Measurements from ENCODE around the gene CYP26A1. TPM values are rescaled to one million over a fixed set of nuclear protein-coding genes. Genes with fewer than 3 reads are reported as not detected.

CYP26A1 gene
- total and polyA plus RNA-seq, 2 experiments from 2014 or later, result not detected

- no peaks in the 10 kb centered on the region for H4K20me1 ChIP-seq (ENCODE audit: insufficient read depth)
- peaks cover 18% of the 10 kb centered on the region; the same call in 1 of the 2 replicates for H3K27me3 ChIP-seq (replicated peaks; ENCODE audit: insufficient read depth)
- H3K27ac ChIP-seq, result no peak overlapping the region
- in situ Hi-C loops (cut with MboI), result no loop called here
- no peak overlapping the region for H3K9ac ChIP-seq
- 50 to 53% methylated on average over 3 to 4 of the region's 4 CpGs for WGBS, 2 experiments (ENCODE audit: low coverage in 1 of 2, low lambda C conversion rate in 2 of 2, missing lambda C conversion rate in 2 of 2)
- DNase-seq, result peak; percentile 62
- TF ChIP-seq EZH2phosphoT487 (IDR thresholded peaks at IDR 0.05; ENCODE audit: insufficient read depth, low read depth), result no peak
- no peak for TF ChIP-seq EZH2 (IDR thresholded peaks at IDR 0.05; ENCODE audit: insufficient read depth, poor library complexity, severe bottlenecking)
- H3K9me2 ChIP-seq (ENCODE audit: insufficient read depth), result no peaks in the 10 kb centered on the region
- H2AFZ ChIP-seq, result 0 out of 2 replicates have a peak overlapping the region, but pooled peaks have one; percentile 43
- no peaks in the 10 kb centered on the region for H3K79me2 ChIP-seq (ENCODE audit: insufficient read depth)
- no peaks in the 10 kb centered on the region for H3K36me3 ChIP-seq (ENCODE audit: low read depth)
- H3K9me3 ChIP-seq (ENCODE audit: low read depth), result no peaks in the 10 kb centered on the region
- 0 out of 2 replicates have a peak, but pooled peaks cover 3% of the 10 kb centered on the region for H3K4me1 ChIP-seq (ENCODE audit: insufficient read depth)
- H3F3A ChIP-seq (ENCODE audit: insufficient read depth), result no peaks in the 10 kb centered on the region
- H3K4me3 ChIP-seq, result no peak overlapping the region
- H3K4me2 ChIP-seq (ENCODE audit: unreplicated experiment), result no peak overlapping the region
These were observed 42.1 kb downstream of the CYP26A1 start for GRCh38 chr10:93115661-93116383.

GRCh38 chr10:93121311-93121710, 47.6 kb downstream of the CYP26A1 start:
- WGBS, 2 experiments (ENCODE audit: low coverage in 1 of 2, low lambda C conversion rate in 2 of 2, missing lambda C conversion rate in 2 of 2), result 58 to 72% methylated on average over 3 of the region's 3 CpGs
- in situ Hi-C loops (cut with MboI), result no loop called here
- no peaks in the 10 kb centered on the region for H3F3A ChIP-seq (ENCODE audit: insufficient read depth)

GRCh38 chr10:93123766-93124165, 50.1 kb downstream of the CYP26A1 start:
- TF ChIP-seq EZH2 (IDR thresholded peaks at IDR 0.05; ENCODE audit: insufficient read depth, poor library complexity, severe bottlenecking) (no peak), EZH2phosphoT487 (IDR thresholded peaks at IDR 0.05; ENCODE audit: insufficient read depth, low read depth) (no peak)
- Histone ChIP-seq H3K9me2 (ENCODE audit: insufficient read depth) (no peaks in the 10 kb centered on the region), H3K4me1 (ENCODE audit: insufficient read depth) (no peaks in the 10 kb centered on the region), H3K79me2 (ENCODE audit: insufficient read depth) (no peaks in the 10 kb centered on the region), H3K4me3 (no peak overlapping the region), H2AFZ (no peak overlapping the region), H3K27me3 (replicated peaks; ENCODE audit: insufficient read depth) (no peaks in the 10 kb centered on the region; the same call in 1 of the 2 replicates), H3K9me3 (ENCODE audit: low read depth) (no peaks in the 10 kb centered on the region), H3K4me2 (ENCODE audit: unreplicated experiment) (no peak overlapping the region), H4K20me1 (ENCODE audit: insufficient read depth) (no peaks in the 10 kb centered on the region), H3K9ac (no peak overlapping the region), H3K36me3 (ENCODE audit: low read depth) (no peaks in the 10 kb centered on the region), H3F3A (ENCODE audit: insufficient read depth) (no peaks in the 10 kb centered on the region), H3K27ac (no peak overlapping the region)
- no peak for DNase-seq
- in situ Hi-C loops (cut with MboI), result no loop called here
- WGBS, 2 experiments (ENCODE audit: low coverage in 1 of 2, low lambda C conversion rate in 2 of 2, missing lambda C conversion rate in 2 of 2), result 69 to 71% methylated on average over 5 of the region's 5 CpGs

More at GRCh38 chr10:93121311-93121710, 47.6 kb downstream of the CYP26A1 start:
- Histone ChIP-seq H3K27me3 (replicated peaks; ENCODE audit: insufficient read depth) (no peaks in the 10 kb centered on the region; the same call in 1 of the 2 replicates), H3K9ac (no peak overlapping the region), H2AFZ (no peak overlapping the region), H3K27ac (no peak overlapping the region), H4K20me1 (ENCODE audit: insufficient read depth) (no peaks in the 10 kb centered on the region), H3K4me3 (no peak overlapping the region), H3K4me1 (ENCODE audit: insufficient read depth) (no peaks in the 10 kb centered on the region), H3K79me2 (ENCODE audit: insufficient read depth) (no peaks in the 10 kb centered on the region), H3K9me3 (ENCODE audit: low read depth) (no peaks in the 10 kb centered on the region), H3K36me3 (ENCODE audit: low read depth) (no peaks in the 10 kb centered on the region), H3K9me2 (ENCODE audit: insufficient read depth) (no peaks in the 10 kb centered on the region), H3K4me2 (ENCODE audit: unreplicated experiment) (no peak overlapping the region)
- TF ChIP-seq EZH2phosphoT487 (IDR thresholded peaks at IDR 0.05; ENCODE audit: insufficient read depth, low read depth) (no peak), EZH2 (IDR thresholded peaks at IDR 0.05; ENCODE audit: insufficient read depth, poor library complexity, severe bottlenecking) (no peak)
- DNase-seq, result no peak

- Histone ChIP-seq H3K36me3 (ENCODE audit: low read depth) (no peaks in the 10 kb centered on the region), H3K27ac (no peak overlapping the region), H3K4me3 (no peak overlapping the region), H3K79me2 (ENCODE audit: insufficient read depth) (no peaks in the 10 kb centered on the region), H3K4me1 (ENCODE audit: insufficient read depth) (no peaks in the 10 kb centered on the region), H3K9ac (no peak overlapping the region), H3K9me3 (ENCODE audit: low read depth) (no peaks in the 10 kb centered on the region), H2AFZ (no peak overlapping the region), H4K20me1 (ENCODE audit: insufficient read depth) (no peaks in the 10 kb centered on the region), H3K27me3 (replicated peaks; ENCODE audit: insufficient read depth) (no peaks in the 10 kb centered on the region; the same call in 1 of the 2 replicates), H3K4me2 (ENCODE audit: unreplicated experiment) (no peak overlapping the region), H3F3A (ENCODE audit: insufficient read depth) (no peaks in the 10 kb centered on the region), H3K9me2 (ENCODE audit: insufficient read depth) (no peaks in the 10 kb centered on the region)
- WGBS, 2 experiments (ENCODE audit: low coverage in 1 of 2, low lambda C conversion rate in 2 of 2, missing lambda C conversion rate in 2 of 2), result 61 to 62% methylated on average over 6 of the region's 6 CpGs
- in situ Hi-C loops (cut with MboI), result no loop called here
- TF ChIP-seq EZH2phosphoT487 (IDR thresholded peaks at IDR 0.05; ENCODE audit: insufficient read depth, low read depth) (no peak), EZH2 (IDR thresholded peaks at IDR 0.05; ENCODE audit: insufficient read depth, poor library complexity, severe bottlenecking) (no peak)
- no peak for DNase-seq
These were observed 51.1 kb downstream of the CYP26A1 start for GRCh38 chr10:93124580-93125318.
